ENCODE measurements around the gene FYN. TPM values are rescaled to one million over a fixed set of nuclear protein-coding genes. Genes with fewer than 3 reads are reported as not detected.
A peak's percentile ranks its signal among the peaks of the same experiment; 100 is the strongest.

Gene FYN
- total and polyA plus RNA-seq, 4 experiments from 2014 or later, result 338 to 713 (median 564) TPM

- no peak for DNase-seq
- intact Hi-C loops (cut with micrococcal nuclease), result loop anchor here (2.0 kb wide), 3 partner anchors 15 to 39 kb away; no protein-coding TSS in a partner anchor
- Histone ChIP-seq H3K9me3 (ENCODE audit: control insufficient read depth in 1 of 2, low read length in 2 of 2) (no peaks in the 10 kb centered on the region), H3K36me3 (ENCODE audit: insufficient read depth, low read length) (no peaks in the 10 kb centered on the region), H3K27ac (ENCODE audit: low read depth, low read length) (peak overlapping the region; percentile 99), H3K27me3 (ENCODE audit: insufficient read depth, low read length) (no peaks in the 10 kb centered on the region), H3K4me1 (ENCODE audit: insufficient read depth, low read length) (peaks cover 99% of the 10 kb centered on the region), H3K4me3 (ENCODE audit: low read length in 2 of 2) (no peak overlapping the region)
- CTCF ChIA-PET (ENCODE audit: partially characterized antibody), result interaction anchor here (1.3 kb wide), 1 partner anchor 13 kb away, joined by 3 read pairs; no protein-coding TSS in a partner anchor
- Mint-ChIP-seq H3K27me3 (no peaks in the 10 kb centered on the region), H3K36me3 (peaks cover 28 to 39% of the 10 kb centered on the region in 2 donors), H3K4me1 (peaks cover 87 to 100% (median 95%) of the 10 kb centered on the region in 4 donors), H3K4me3 (peak overlapping the region in 7 of 8 donors; percentile 59 to 97 (median 81)), H3K27ac (peak overlapping the region; percentile 97 to 100 (median 99)), H3K9me3 (peaks cover 0 to 7% (median 0%) of the 10 kb centered on the region in 8 donors)
- POLR2A ChIA-PET (ENCODE audit: partially characterized antibody), result interaction anchor here (1.4 to 2.3 kb wide), 3 partner anchors 13 to 227 kb away, joined by 3 to 22 read pairs (median 7); no protein-coding TSS in a partner anchor
Measured at GRCh38 chr6:111765763-111766162, 107.5 kb downstream of the FYN start.

- Mint-ChIP-seq H3K27me3 (no peaks in the 10 kb centered on the region), H3K36me3 (peaks cover 18 to 37% of the 10 kb centered on the region in 2 donors), H3K4me3 (peak overlapping the region; percentile 74 to 97 (median 82)), H3K27ac (peak overlapping the region; percentile 97 to 100 (median 99)), H3K4me1 (peaks cover 88 to 100% (median 94%) of the 10 kb centered on the region in 4 donors), H3K9me3 (peaks cover 0 to 3% (median 0%) of the 10 kb centered on the region in 8 donors)
- no peaks in the 10 kb centered on the region for H3K9me3 ChIP-seq (ENCODE audit: control insufficient read depth in 1 of 2, low read length in 2 of 2)
- DNase-seq, result peak; percentile 73 to 87 (median 74)
- peak overlapping the region; percentile 99 for H3K27ac ChIP-seq (ENCODE audit: low read depth, low read length)
- CTCF ChIA-PET (ENCODE audit: partially characterized antibody), result interaction anchor here (0.8 to 7.0 kb wide), 17 partner anchors 10 to 246 kb away, joined by 3 to 61 read pairs (median 7); partner anchors contain the start of gene FYN
- intact Hi-C loops (cut with micrococcal nuclease), result loop anchor here (2.0 kb wide), 3 partner anchors 14 to 40 kb away; no protein-coding TSS in a partner anchor
- H3K27me3 ChIP-seq (ENCODE audit: insufficient read depth, low read length), result no peaks in the 10 kb centered on the region
- H3K4me1 ChIP-seq (ENCODE audit: insufficient read depth, low read length), result peaks cover 96% of the 10 kb centered on the region
- H3K4me3 ChIP-seq (ENCODE audit: low read length in 2 of 2), result peak overlapping the region; percentile 12 to 39
- POLR2A ChIA-PET (ENCODE audit: partially characterized antibody), result interaction anchor here (0.7 to 10.0 kb wide), 28 partner anchors 8 to 277 kb away, joined by 3 to 201 read pairs (median 4); partner anchors contain the start of gene FYN
- H3K36me3 ChIP-seq (ENCODE audit: insufficient read depth, low read length), result no peaks in the 10 kb centered on the region
Measured at GRCh38 chr6:111764238-111765175, 108.7 kb downstream of the FYN start.

- Mint-ChIP-seq H3K27me3 (no peaks in the 10 kb centered on the region), H3K36me3 (peaks cover 18 to 43% of the 10 kb centered on the region in 2 donors), H3K4me3 (peak overlapping the region in 7 of 8 donors; percentile 37 to 97 (median 81)), H3K27ac (peak overlapping the region; percentile 97 to 100 (median 99)), H3K9me3 (peaks cover 0 to 6% (median 0%) of the 10 kb centered on the region in 8 donors), H3K4me1 (peaks cover 83 to 100% (median 93%) of the 10 kb centered on the region in 4 donors)
- H3K4me1 ChIP-seq (ENCODE audit: insufficient read depth, low read length), result peaks cover 96% of the 10 kb centered on the region
- H3K4me3 ChIP-seq (ENCODE audit: low read length in 2 of 2), result no peak overlapping the region
- intact Hi-C loops (cut with micrococcal nuclease), result no loop called here
- peak overlapping the region; percentile 99 for H3K27ac ChIP-seq (ENCODE audit: low read depth, low read length)
- no peaks in the 10 kb centered on the region for H3K27me3 ChIP-seq (ENCODE audit: insufficient read depth, low read length)
- H3K36me3 ChIP-seq (ENCODE audit: insufficient read depth, low read length), result no peaks in the 10 kb centered on the region
- no peaks in the 10 kb centered on the region for H3K9me3 ChIP-seq (ENCODE audit: control insufficient read depth in 1 of 2, low read length in 2 of 2)
- ChIA-PET CTCF (ENCODE audit: partially characterized antibody) (interaction anchor here (0.9 to 7.0 kb wide), 21 partner anchors 9 to 504 kb away, joined by 3 to 61 read pairs (median 7); partner anchors contain the start of gene FYN), POLR2A (ENCODE audit: partially characterized antibody) (interaction anchor here (0.6 to 10.0 kb wide), 22 partner anchors 6 to 1217 kb away, joined by 3 to 201 read pairs (median 5); no protein-coding TSS in a partner anchor)
- no peak for DNase-seq
Measured at GRCh38 chr6:111763381-111763780, 109.9 kb downstream of the FYN start.

- intact Hi-C loops (cut with micrococcal nuclease), result loop anchor here (2.0 kb wide), 2 partner anchors 111 to 235 kb away; partner anchors contain the start of gene FYN
- Histone ChIP-seq H3K4me3 (ENCODE audit: low read length in 2 of 2) (peak overlapping the region in 1 of 2 donors; percentile 6), H3K36me3 (ENCODE audit: insufficient read depth, low read length) (no peaks in the 10 kb centered on the region), H3K4me1 (ENCODE audit: insufficient read depth, low read length) (peaks cover 91% of the 10 kb centered on the region), H3K27ac (ENCODE audit: low read depth, low read length) (peak overlapping the region; percentile 99), H3K9me3 (ENCODE audit: control insufficient read depth in 1 of 2, low read length in 2 of 2) (no peaks in the 10 kb centered on the region), H3K27me3 (ENCODE audit: insufficient read depth, low read length) (no peaks in the 10 kb centered on the region)
- peak overlapping the region; percentile 97 to 100 (median 99) for H3K27ac Mint-ChIP-seq
- H3K4me3 Mint-ChIP-seq, result peak overlapping the region in 7 of 8 donors; percentile 74 to 97 (median 91)
- H3K4me1 Mint-ChIP-seq, result peaks cover 74 to 99% (median 86%) of the 10 kb centered on the region in 4 donors
- H3K27me3 Mint-ChIP-seq, result no peaks in the 10 kb centered on the region
- DNase-seq, result peak in 1 of 5 donors; percentile 69
- POLR2A ChIA-PET (ENCODE audit: partially characterized antibody), result interaction anchor here (0.6 to 10.0 kb wide), 20 partner anchors 7 to 278 kb away, joined by 3 to 201 read pairs (median 4); no protein-coding TSS in a partner anchor
- H3K36me3 Mint-ChIP-seq, result peaks cover 25 to 46% of the 10 kb centered on the region in 2 donors
- CTCF ChIA-PET (ENCODE audit: partially characterized antibody), result interaction anchor here (0.9 to 7.0 kb wide), 12 partner anchors 9 to 212 kb away, joined by 3 to 61 read pairs (median 6); partner anchors contain the start of gene FYN
- peaks cover 0 to 6% (median 0%) of the 10 kb centered on the region in 8 donors for H3K9me3 Mint-ChIP-seq
Measured at GRCh38 chr6:111761783-111762312, 111.4 kb downstream of the FYN start.

- Mint-ChIP-seq H3K36me3 (peaks cover 23 to 46% of the 10 kb centered on the region in 2 donors), H3K27ac (peak overlapping the region; percentile 97 to 100 (median 99)), H3K9me3 (peaks cover 0 to 6% (median 0%) of the 10 kb centered on the region in 8 donors), H3K27me3 (no peaks in the 10 kb centered on the region), H3K4me3 (peak overlapping the region; percentile 74 to 98 (median 92)), H3K4me1 (peaks cover 67 to 96% (median 80%) of the 10 kb centered on the region in 4 donors)
- ChIA-PET POLR2A (ENCODE audit: partially characterized antibody) (interaction anchor here (0.6 to 10.0 kb wide), 20 partner anchors 8 to 277 kb away, joined by 3 to 201 read pairs (median 4); no protein-coding TSS in a partner anchor), CTCF (ENCODE audit: partially characterized antibody) (interaction anchor here (0.9 to 7.0 kb wide), 8 partner anchors 9 to 112 kb away, joined by 3 to 61 read pairs (median 6); partner anchors contain the start of gene FYN)
- no peaks in the 10 kb centered on the region for H3K27me3 ChIP-seq (ENCODE audit: insufficient read depth, low read length)
- H3K36me3 ChIP-seq (ENCODE audit: insufficient read depth, low read length), result no peaks in the 10 kb centered on the region
- H3K4me3 ChIP-seq (ENCODE audit: low read length in 2 of 2), result peak overlapping the region; percentile 8 to 12
- no peak for DNase-seq
- no peaks in the 10 kb centered on the region for H3K9me3 ChIP-seq (ENCODE audit: control insufficient read depth in 1 of 2, low read length in 2 of 2)
- H3K4me1 ChIP-seq (ENCODE audit: insufficient read depth, low read length), result peaks cover 87% of the 10 kb centered on the region
- H3K27ac ChIP-seq (ENCODE audit: low read depth, low read length), result peak overlapping the region; percentile 99
- intact Hi-C loops (cut with micrococcal nuclease), result loop anchor here (2.0 kb wide), 2 partner anchors 112 to 236 kb away; partner anchors contain the start of gene FYN
Measured at GRCh38 chr6:111761212-111761611, 112.0 kb downstream of the FYN start.
